Daoy (cell line): ENCODE data around the gene NFIA. TPM values are rescaled to one million over a fixed set of nuclear protein-coding genes. Genes with fewer than 3 reads are reported as not detected.
A peak's percentile ranks its signal among the peaks of the same experiment; 100 is the strongest.

Experiments used
- DNase-seq: peaks from one replicate; pipeline ENCODE4 v3.0.0-alpha.2; 2015; ENCODE audit warnings: low read depth
- total RNA-seq: library from RNA; depleted of rRNA; stranded (reverse); fragments of >200 nt; shearing (Covaris generic); gene quantifications from 2 replicates; pipeline ENCODE4 v1.2.3, GENCODE V29; 2014

NFIA gene
- total RNA-seq, 1 experiment from 2014 or later = 5.0 TPM

DNA sequence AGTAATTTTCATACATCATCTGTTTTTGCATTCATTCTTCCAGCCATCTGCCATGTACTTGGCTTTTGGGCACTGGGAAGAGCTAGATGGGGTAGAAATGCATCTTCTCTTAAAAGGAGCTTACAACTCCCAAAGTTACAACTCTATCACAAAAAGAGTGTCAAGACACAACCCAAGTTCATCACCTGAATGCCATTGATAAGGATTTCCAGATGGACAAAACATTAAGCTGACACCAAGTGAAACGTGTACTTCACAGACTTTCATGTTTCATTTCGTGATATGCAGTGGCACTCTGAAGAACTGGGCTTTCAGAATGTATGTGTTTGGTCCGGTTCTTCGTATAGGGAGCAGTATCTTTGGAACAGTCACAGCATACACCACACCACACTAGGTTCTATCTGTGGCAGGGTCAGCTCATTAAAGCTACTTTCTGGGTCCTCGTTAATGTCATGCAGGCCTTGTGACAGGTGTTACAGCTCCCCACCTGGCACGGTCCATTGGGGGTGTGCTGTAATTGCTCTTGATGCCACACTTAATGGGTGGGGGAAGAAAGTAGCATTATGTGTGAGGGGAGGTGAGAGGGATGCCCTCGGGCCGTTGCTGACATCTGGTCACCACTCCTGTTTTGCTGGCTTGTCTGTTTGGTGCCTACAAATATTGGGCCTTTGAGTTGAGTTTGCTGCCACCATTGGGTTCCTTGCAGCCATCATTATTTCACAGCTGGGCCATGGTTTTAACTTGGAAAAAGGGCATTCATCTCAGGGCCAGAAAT lies 164.9 kb downstream of the NFIA start:
- no peak for DNase-seq

DNA sequence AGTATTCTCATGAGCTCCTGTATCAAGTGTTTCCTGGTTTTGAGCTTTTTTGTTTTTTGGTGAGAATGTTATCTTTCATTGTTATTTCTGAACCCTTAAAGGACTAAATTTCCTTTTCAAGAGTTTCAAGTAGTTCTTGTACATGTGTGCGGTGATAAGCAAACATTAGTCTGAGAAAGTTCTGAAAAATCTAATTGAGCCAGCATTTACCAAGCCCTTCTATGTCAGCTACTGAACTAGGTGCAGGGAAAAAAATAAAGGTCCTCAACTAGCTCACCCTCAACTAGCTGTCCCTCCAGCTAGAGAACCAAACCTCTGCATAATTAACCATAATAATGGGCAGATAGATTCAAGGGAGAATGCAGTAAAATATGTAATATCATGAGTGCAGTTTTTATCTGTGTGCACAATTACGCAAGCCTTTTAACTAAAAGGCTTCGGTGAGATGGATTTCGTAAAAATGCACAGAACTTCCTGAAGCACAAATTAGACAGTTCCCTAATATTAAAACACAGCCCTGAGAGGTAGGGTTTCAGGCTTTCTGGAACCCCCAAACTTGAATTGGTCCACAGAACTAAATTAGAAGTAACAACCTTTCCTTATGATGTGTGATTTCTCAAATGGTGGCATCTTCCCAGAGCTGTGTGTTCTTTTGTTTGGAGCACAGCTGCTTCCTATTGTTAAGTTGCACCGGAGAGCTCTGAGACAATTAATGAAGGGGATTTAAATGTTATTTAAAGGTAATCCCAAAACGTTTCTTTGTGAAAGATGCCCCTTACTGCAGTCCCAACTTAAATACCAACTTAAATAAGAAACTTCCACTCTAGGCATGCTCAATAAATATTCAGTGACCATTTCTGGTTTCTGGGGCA lies 165.8 kb downstream of the NFIA start:
- no peak for DNase-seq

DNA sequence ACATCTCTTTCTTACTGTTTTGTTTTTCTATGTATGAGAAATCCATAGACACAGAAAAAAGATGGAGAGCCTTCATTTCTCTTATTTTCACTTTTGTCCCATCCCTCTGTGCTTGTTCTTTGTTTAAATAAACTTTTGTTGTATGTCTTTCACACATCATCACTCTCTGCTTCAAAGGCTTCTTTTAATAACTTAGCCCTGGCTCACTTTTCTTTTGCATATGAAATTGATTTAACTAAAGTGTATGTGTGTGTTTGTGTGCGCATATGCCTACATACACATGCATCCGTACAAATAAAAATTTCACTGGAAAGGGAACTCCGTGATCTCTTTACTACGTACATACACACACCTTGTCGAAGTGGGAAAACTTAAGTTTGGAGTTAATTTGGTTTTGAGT lies 168.6 kb downstream of the NFIA start:
- DNase-seq = no peak

DNA sequence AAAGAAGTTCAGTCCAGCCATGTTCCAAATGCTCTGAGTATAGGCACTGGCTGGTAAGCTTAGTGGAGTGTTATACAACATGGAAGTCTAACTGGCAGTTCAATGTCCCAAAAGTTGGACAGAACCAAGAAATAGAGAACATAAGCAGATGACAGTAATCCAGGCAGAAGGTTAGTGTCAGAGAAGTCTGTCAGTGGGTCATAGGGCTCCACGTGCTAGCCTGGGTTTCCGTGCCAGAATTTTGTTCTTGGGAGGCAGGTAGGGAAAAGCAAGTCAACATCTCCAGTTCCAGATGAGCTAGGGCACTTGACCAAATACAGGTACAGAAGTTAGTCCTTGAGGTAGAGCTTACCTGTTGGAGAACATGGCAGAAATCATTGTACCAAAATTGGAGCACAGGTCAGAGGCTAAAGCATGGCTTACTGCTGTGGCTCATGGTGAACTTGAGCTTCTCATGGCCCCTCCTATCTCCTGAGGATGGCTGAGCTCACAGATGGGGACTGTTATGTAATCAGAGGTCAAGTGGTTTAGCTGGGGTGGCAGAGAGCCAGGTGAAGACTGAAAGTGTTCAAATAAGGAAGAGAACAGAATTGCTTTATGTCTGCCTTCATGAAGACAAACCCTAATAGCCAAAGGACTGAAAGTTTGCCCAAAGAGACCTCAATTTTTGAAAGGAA lies 170.8 kb downstream of the NFIA start:
- peak; percentile 46 for DNase-seq

DNA sequence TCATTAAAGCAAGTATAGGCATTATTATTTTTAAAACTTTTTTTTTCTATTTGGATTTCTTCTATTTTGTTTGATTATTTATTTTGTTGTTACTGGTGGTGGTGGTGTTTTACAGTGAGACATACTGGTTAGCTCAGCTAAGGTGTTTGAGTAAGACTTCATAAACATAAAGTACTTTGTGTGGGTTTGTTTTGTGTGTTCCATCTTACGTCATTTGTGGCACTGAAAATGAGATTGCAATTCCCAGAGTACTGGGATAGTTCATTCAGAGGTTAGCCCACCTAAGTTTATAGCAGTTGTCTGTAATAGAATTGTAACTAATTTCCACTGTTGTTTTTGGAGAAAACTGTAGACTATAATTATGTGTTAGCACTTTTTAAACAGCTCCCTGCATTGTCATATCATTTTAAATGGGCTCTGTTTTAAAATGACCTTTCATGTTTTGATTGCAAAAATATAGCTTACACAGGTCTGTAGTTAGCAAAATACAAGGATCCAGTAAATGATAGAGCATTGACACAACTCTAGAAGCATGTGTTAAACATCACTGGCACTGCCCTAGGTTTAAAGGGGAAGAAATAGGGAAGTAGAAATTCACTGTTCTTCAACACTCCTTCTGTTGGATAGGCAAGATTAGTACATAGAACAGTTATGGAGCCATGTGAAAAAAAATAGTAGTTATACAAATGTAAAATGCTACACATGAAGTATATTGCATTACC lies 171.7 kb downstream of the NFIA start:
- DNase-seq = no peak

DNA sequence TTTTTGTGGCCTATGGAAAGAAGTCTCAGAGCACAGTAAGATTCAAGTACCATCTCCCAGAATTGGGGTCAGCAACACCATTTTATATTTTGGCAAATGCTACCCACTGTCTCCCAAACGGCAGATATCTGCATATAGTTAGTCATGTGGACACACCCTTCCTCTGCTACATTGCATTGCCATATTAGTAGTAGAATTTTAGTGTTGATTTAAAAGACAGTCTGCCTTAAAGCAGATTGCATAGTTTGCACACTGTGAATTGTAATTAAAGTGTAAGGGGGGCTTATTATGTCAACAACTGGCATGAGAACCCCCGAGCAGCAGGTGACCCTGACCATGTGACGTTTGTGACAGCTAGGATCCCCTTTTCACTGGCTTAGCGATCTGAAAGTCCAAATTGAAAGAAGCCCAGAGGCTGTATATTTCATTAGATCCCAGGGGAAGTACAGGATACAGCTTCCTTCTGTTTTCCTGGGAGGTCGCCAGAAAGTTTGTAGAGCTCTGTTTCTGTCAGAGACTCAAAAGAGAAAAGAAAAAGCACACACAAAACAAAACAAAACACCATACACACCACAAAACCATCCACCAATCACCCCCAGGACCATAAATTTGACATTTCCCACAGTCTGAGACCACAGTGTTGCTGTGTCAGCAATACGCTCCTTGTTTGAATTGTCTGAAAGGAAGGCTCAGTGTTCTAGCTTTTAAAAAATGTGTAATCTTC lies 172.4 kb downstream of the NFIA start:
- peak; percentile 22 for DNase-seq

DNA sequence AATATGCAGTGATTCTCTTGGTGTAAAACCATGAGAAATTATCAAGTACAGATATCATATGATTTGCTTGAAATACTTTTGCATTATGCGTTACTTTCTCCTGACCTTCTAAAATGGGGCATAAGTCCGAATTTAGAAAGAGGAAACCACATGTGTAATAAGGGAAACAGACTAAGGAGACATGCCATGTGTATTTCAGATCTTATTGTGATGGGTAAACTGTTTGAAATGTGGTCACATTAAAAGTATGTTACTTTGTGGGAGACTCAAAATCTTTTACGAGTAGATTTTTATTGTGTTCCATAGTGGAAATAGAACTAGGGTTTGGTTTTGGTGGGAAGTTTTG lies 173.0 kb downstream of the NFIA start:
- no peak for DNase-seq

DNA sequence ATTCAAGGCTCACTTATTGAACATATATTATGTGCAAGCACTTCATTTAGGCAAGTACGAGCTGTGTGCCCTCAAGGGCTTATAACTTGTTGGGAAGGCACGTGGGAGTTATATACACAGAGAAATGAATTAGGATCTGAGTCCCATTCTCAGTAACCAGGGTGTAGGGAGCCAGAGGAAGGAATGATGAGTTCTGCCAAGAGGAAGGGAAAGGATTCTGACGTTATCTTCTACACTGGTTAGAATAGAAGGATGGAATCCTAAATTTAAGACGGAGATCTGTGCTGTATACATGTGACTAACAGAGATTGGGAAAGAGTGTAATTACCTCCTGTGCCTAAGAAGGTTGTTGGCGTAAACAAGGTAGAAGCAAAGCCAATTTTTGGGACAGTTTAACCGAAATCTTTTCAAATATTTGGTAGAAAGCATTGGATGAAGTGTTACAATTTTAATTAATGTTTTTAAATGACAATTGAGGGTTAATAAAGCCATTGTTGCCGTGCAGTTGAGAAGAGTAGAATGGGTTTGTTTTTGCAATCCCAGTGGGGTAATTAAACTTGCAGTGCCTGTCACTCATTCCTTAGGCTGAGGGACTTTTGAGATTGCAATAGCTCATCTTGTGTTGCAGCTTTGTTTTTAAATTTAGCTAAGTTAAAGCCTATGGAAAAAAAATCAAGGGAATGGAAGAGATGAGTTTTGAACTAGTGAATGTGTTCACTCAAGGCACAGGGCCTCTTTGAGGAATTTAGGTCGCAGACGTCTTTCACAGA lies 177.2 kb downstream of the NFIA start:
- DNase-seq = no peak

DNA sequence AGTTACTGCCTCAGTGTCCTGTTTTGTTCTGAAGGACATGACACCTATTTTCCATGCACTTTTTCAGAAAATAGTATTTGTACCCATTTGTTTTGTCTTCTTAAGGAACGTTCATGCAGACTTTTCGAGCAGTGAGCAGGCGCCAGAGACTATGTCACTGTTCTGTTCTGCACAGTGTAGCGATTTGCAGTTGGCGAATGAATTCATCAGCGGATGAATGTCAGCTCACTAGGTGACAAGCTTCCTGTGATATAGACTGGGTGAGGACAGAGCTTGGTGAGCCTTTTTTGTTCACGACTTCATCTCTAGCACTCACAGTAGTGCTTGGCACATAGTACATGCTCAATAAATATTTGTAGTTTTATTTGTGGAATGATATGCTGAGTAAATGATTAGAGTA lies 177.8 kb downstream of the NFIA start:
- no peak for DNase-seq

DNA sequence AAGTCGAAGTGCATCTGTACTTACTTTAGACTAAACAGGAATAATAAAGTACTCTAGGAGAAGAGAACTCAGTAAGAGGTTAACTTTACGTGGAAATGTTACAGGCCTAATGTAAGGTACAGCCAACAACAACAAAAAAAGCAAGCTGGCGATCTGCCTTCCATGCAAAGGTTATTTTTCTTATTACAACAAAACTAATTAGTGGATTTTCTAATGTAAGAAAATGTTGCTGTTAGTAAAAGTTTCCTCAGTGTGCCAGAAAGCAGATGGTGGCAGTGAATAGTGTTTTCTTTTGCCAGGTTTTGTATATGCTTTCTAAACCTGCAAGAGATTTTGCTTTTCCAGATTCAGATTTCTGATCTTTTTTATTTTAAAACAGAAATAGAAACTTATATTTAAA lies 179.2 kb downstream of the NFIA start:
- DNase-seq = no peak

DNA sequence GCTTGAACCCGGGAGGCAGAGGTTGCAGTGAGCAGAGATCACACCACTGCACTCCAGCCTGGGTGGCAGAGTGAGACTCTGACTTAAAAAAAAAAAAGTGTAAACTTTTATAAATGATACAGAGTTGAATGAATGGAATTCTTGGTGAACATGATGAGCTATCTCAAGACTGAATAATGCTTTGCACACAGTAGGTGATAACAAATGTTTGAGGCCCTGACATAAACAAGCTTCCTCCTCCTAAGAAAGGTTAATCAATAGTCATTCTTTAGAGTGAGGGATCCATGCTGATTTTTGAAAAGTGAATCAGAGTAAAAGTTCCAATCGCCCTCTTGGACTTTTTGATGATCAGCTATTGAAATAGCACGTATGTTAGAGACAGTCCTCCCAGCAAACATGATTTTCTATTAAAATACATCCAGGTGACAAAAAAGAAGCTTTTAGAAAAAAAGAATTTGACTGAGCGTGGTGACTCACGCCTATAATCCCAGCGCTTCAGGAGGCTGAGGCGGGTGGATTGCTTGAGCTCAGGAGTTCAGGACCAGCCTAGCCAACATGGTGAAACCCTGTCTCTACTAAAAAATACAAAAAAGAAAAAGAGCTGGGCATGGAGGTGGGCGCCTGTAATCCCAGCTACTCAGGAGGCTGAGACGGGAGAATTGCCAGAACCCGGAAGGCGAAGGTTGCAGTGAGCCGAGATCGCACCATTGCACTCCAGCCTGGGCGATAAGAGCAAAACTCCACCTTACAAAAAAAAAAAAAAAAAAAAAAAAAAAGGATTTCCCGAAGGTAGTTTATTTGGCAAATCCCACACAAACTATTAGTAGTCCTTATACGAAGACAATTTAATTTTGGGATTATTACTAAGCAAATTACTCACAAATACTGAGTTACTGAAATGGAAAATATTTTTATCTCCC lies 181.8 kb downstream of the NFIA start:
- DNase-seq = no peak

DNA sequence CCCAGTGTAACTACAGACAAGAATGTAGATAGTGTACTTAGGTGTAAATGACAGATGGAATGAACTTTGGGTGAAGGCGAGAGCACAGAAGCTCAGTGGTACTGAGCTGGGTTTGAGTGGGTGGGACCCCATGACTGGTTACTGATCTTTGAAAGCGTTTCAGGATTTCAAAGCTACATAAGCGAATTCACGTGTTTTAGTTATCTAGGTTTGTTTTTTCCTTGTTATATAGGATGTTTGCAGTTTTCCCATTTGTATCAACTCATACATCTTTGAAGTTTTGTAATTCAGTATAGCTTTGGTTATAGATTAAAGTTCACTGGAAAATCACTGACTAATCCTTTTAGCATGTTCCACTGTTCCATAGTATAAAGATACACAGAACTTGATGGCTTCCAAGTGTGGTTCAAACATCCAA lies 182.5 kb downstream of the NFIA start:
- no peak for DNase-seq

DNA sequence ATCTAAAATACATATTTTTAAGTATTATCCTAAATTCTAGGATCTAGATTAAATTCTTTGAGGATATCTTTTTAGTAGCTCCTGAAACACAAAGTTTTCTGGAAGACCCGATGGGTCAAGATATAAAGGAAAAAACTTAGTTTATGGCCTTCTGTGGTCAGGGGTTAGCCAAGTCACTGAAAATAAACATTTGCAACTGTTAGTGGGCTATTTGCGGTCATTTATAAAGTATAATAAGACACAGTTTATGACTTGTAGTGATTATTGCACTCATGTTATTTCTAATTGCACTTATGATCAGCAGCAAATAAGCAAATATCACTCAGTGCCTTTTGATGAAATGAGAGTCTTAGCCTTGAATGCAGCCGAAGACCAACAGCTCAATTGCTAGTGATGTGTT lies 183.3 kb downstream of the NFIA start:
- no peak for DNase-seq

DNA sequence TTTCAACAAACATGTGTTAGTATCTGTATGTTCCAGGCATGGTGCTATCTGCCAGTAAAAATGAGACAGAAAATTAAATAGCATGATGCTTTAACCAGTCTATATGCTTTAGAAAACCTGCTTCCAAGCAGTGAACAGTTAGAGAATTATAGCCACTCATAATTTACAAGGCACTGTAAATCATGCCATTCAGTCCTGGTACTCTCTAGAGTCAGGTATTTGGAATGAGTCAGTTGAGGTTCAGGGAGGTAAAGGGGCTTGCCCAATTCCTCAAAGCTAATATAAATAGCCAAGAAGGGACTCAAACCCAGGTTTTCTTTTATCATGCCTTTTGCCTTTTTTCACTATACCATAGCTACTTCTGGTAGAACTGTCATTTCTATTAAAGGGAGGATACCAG lies 184.4 kb downstream of the NFIA start:
- no peak for DNase-seq

DNA sequence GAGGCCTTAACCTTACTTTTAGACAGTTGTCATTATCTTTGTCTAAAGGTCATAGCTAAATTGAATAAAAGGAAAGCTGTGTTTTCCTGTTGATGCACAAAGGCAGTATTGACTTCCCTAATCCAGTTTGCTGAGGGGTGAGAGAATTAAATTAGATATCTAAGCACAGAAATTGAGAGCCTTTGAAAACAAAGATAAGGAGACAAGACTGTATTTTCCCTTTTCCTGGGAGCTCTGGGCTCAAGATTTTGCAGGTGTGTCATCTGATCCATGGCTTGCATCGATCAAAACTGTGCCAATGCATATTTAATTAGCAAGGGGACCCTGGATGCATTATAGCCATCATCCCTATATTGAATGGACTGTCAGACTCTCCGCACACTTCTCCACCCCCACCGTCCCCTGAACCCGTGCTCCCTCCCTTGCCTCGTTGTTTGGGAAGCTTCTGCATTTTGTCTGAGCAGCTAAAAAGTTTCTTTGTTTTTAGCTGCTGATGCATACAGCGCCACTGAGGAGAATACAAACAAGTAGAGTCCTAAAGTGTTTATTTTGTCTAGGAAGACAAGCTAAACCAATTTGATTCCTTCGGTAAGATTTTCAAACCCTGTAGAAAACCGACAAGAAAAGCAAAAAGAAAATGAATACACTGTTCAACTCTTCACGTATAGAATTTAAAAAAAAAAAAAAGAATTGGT lies 186.3 kb downstream of the NFIA start:
- no peak for DNase-seq

DNA sequence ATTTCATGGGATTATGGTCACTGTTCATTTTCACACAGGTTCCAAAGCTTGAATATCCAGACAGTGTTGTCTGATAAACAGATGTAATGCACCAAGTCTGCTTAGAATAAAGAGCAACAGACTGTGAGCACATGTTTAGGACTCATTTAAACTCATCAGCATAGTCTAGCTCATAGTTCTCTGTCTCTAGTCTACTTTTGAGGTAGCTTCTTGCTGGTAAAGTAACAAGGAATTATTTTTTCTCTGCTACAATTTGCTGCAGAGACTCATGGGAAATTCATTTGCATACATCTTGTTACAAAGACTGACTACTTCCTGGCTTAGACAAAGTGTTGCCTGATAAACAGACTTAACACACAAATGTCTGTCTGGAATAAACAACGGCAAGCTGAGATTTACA lies 187.2 kb downstream of the NFIA start:
- no peak for DNase-seq

DNA sequence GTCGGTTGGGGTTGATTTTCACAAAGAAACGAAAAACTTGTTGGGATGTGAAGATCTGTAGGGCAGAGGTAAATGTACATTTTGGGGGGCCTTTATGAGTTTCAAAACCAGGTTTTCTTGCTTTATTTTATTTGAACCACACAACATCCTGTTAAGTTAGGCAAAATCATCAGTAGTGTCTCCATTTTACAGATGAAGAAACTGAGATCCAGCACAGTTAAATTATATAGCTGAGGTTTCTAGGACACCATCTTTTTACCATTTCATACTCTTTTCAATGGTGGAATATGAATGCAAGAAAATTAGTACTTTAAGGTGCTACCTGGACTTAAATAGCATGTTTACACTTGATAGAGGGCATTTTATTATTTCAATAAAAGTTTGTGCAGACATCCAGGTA lies 187.7 kb downstream of the NFIA start:
- DNase-seq = no peak

DNA sequence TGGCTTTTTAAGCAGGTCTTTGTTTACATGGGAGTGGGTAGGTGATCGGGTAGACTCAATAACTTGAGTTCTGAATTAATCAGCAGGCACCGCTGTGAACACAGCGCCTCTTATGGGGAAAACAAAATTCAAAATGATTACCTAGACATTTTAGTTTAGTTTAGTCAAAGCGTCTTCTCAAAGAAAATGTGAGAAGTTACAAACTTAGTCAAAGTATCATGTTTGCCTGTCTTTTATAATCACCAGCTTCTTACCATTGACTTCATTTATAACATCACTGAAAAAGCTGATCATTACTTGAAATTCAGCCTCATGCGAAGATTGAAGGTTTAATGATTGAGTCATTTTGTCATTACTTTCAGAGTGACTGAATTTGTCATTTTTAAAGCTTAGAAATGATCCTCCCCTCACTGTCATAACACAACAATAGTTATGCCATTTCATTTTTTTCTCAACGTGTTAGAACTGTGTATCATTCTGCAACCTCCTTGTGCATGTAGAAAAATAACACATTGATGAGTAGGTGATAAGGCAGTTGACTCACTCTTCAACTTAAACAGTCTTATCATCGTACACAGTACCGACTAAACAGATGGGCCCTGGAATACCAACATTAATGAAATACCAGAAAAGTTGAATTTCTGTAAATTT lies 188.5 kb downstream of the NFIA start:
- no peak for DNase-seq
